Lung microvascular endothelial cell (primary cell): ENCODE measurements around the gene ZFP92. TPM values are rescaled to one million over a fixed set of nuclear protein-coding genes. Genes with fewer than 3 reads are reported as not detected.
"Not testable (repeated sequence)": the region's sequence is repeated elsewhere in the genome, so short reads cannot be mapped to it uniquely, and the experiment has no call there.

Source experiments
- DNase-seq, 2 donors: peaks; one replicate each; pipeline versions ENCODE4 v3.0.0 to v3.0.0-alpha.2; 2010; ENCODE audit warnings: low read depth in 2 of 2
- total RNA-seq: library from RNA; depleted of rRNA; stranded (reverse); fragments of >200 nt; gene quantifications from 2 replicates; pipeline ENCODE4 v1.2.1, GENCODE V29; 2014

The ZFP92 gene
- total RNA-seq, 1 donor from 2014 or later = 0.20 TPM

DNA sequence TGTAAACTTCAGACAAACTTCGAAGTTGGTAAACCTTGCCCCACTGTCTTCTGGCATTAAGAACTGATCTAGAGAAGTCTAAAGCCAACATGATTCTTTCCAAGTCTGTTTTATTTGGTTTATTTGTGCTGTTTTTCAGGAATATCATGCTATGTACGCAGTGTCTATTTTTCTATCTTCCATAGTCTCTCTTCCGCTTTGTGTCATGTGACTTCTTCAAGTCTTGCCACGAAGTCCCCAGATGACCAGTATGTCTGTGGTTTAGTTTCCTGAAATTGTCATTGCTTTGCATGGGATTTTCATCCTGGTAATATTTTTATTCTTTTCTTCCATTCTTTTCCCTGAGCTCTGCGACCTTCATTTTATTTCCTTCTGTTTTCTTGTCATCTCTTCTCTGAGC is 25.2 kb upstream of the ZFP92 start:
- no peak for DNase-seq

DNA sequence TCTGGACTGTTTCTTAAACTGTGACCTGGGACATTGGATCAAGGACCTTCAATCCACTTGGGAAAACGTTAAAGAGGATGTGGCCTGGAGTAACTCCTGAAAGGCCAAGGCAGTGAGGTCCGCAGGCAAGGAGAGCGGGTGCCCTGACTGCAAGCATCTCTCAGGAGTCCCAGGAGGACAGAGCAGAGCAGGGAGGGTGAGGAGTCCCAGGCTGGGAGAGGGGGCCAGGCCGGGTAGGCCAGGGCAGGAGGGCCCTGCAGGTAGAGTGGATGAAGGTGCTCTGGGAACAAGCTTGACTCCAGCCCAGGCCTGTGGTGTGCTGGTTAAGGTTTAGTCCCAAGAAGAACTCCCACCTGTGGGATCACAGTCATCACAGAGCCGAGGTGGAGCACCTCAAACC is 23.9 kb upstream of the ZFP92 start:
- DNase-seq = no peak

DNA sequence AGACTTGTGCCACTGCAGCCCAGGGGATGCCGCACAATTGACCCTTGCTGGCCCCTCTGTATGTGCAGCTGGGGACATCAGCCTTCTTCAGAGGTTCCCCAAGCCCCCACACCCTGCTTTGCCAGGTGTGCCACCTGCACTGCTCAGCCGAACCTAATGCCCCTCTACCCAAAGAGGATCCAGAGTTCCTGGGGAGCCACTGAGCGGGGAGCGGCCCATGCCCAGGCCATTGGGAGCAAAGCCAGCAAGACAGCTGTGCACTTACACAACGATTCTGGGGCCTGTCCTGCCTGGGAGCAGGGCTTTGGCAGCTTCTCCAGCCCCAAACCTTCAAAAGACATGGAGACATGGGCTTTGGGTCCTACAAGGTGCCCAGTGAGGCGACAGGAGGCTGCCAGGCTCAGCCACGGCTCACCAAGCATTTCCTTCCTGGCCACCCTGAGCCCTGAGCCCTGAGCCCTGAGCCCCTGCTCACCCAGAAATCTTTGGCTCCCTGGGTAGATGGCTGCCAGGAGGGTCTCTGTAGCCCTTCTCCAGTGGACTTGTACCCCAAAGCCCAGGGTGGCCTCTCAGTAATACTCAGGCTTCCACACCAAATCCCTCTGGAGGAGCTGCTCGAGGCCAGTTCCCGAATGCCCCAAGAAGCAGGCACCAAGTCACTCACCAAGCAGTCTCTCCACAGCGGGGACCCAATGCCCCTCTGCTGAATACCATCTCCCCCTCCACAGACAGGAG is 23.1 kb upstream of the ZFP92 start:
- DNase-seq = no peak

DNA sequence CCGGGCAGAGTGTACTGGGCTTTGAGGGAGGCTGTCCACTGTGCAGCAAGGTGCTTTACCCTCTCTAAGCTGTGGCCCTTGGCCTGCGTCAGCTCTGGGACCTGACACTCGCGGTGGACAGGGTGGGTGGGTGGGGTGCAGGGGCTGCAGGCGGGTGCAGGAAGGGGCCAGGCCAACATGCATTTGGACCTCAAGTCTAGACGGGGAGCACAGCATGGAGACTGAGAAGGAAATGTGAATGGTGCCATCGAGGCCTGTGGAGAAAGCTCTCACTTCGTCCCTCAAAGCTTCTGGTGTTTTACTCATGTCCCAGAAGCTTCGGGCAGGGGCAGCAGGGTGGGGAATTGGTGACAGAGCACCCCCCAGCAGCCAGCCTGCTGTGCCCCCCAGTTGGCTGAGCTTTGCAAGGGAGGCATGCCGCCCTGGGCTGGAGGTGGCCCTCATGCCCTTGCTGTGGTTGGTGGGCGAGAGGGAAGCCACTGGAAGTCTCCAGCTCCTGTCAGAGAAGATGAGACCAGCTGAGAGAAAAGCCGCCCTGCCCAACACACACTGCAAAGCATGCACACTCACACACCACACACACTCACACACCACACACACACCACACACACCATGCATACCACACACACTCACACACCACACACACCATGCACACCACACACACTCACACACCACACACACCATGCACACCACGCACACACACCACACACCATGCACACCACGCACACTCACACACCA is 22.4 kb upstream of the ZFP92 start:
- DNase-seq = no peak

DNA sequence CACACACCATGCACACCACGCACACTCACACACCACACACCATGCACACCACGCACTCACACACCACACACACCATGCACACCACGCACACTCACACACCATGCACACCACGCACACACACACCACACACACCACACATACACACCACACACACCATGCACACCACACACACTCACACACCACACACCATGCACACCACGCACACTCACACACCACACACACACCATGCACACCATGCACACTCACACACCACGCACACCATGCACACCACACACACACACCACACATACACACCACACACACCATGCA is 21.9 kb upstream of the ZFP92 start:
- not testable (repeated sequence) for DNase-seq

DNA sequence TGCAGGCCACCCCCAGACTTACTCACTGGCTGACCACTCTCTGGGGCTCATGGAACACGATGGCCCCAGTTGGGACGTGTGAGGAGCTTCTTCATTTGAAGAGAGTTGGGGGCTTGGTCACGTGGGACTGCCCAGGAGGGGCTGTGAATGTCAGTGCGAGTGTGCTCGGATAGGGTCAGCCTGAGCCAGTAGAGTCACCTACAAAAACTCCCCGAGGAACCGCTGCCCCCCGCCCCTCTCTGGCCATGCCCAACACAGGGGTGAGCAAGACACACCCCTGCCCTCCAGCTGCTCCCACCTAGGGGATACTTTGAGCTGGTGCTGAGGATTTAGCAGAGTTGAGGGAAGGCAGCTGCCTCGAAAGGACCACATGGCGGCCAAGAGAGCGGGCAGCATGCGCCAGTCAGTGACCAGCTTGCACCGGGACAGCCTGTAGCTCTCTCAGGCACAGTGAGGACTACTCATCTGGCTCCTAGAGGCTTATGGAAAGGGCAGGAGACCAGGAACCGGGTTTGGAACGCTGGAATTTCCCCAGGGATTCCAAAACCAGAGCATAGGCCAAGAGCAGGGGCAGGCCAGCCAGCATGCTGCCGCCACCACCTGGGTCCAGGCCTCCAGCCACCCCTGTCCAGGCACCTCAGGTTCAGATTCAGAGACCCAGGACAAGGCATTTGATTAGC is 18.5 kb upstream of the ZFP92 start:
- no peak for DNase-seq

DNA sequence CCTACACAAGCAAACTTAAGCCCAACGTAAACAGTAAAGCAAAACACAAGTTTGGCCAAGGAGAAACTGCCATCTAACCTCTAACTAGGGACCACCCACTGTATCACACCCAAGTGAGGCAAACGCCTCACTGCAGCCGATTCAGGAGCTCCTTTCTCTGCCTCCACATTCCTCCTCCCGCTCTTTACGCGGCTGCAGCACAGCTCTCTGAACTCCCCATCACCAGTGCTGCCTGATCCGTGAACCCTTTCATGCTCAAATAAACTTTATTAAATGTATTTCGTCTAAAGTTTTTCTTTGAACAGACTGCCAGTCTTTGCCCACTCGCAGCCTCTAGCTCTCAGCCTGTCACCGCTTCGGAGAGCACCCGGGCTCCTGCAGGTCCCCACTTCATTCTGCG is 16.7 kb upstream of the ZFP92 start:
- no peak for DNase-seq

DNA sequence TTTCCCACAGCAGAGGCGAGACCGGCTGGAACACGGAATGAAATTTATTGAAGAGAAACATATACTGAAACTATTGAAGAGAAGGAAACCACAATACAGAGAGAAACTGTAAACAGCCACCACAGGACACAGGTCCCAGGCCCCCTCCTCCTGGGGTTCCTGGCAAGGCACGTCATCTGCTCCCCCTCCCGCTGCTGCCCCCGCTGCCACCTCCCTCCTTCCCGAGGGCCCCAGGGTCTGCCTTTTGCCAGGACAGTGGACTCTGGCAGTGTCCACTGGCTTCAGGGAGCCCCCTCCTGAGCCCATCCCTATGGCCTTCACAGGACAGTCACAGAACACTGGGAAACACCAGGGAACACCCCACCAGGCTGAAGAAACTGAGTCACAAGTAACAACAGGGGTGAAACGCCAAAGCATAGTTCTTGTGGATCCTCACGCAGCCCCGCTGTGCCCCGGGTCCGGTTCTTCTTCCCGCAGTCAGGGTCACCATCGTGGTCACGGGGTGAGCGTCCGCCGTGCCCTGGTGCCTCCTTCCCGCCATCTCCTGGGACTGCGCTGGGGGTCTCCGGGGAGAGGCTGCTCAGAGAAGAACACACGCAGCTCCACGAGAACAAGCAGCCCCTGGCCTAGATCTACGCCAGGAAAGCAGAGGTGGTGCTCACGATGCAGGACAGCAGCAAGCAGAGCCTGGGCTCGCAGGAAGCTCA is 15.5 kb upstream of the ZFP92 start:
- no peak for DNase-seq

DNA sequence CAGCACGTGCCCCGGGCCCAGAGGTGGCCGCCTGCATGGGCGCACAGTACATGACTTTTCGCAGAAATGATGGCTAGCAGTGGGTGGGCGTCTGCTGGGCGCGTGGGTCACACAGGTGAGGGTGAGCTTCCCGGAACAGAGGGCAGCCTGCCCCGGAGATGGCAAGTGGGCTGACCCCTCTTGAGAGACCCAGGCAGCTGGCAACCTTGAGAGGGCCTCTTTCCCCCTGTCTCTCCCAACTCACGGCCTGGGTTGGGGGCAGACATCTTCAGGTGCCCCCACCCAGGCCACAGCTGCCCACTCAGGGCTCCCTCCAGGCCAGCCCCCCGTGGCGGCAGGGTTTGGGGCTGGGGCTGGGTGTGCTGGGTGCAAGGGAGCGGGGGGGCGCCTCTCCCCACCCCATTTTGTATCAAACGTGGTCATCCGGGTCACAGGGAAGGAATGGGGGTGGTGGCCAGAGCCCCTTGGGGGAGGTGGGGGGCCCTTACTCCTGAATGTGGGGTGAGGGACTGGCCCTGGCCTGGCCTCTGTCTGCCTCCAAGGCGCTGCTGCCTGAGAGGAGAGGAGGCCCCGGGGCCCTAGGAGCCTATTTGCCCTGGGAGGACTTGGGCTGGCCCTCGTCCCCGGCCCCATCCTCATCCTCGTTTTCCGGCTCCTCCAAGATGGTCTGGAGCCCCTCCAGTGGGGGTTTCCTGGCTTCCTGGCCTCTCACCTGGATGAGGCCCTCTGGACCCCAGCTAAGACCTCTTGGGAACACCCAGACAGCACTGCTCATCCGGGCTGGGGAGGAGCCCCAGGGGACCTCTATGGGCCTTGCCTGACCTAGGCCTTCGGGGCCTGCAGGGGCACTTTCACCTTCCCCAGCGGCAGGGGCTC is 14.7 kb upstream of the ZFP92 start:
- DNase-seq = no peak

DNA sequence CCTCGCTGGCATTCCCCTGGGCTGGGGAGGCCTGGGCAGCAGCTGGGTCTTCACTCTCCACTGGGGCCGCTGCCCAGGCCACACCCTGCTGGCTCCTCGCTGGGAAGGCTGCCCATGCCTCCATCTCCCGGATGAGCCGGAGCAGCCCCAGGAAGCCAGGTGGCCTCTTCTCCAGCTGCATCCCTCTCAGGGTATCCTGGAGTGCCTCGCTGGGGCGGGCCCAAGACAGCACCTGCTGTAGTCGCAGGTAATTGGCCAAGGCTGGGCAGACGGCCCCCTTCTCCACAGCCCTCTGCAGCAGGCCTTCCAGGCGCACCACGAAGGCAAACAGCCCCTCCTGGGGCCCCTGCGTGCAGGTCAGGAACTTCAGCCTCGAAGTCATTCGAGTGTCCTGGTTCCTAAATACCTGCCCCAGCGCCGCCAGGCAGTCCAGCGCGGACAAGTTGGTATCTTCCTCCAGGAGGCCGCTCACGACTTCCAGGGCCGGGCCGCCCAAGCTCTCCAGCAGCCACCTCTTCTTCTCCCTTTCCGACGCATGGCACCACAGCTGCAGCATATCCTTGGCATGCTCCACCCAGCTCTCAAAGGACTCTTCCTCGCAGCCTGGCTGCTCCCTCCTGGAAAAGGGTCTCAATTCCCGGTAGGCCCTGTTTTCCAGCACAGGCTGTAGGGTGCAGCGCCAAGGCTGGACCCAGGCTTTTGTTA is 13.9 kb upstream of the ZFP92 start:
- no peak for DNase-seq

DNA sequence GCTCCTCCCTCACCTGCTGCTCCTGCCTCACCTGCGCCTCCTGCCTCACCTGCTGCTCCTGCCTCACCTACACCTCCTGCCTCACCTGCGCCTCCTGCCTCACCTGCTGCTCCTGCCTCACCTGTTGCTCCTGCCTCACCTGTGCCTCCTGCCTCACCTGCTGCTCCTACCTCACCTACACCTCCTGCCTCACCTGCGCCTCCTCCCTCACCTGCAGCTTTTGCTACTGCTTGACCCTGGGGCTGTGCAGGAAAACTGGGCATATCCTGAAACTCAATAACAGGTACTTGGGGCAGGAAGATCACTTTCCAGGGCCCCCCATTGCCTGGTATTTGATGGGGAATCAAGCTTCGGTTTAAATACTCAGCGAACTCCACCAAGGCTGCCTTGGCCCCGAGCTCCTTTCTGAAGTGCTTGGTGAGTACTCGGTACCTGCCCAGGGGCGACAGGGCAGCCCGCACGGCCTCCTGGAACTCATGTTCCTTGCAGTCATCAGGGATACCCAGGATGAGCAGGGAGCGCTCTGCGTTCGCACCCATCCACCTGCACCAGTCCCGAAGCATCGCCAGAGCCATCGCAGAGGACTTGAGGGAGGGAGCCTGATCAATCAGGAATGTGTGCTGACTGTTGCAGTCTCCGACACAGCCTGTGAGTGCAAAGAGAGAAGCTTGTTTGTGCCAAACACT is 12.9 kb upstream of the ZFP92 start:
- DNase-seq = no peak

DNA sequence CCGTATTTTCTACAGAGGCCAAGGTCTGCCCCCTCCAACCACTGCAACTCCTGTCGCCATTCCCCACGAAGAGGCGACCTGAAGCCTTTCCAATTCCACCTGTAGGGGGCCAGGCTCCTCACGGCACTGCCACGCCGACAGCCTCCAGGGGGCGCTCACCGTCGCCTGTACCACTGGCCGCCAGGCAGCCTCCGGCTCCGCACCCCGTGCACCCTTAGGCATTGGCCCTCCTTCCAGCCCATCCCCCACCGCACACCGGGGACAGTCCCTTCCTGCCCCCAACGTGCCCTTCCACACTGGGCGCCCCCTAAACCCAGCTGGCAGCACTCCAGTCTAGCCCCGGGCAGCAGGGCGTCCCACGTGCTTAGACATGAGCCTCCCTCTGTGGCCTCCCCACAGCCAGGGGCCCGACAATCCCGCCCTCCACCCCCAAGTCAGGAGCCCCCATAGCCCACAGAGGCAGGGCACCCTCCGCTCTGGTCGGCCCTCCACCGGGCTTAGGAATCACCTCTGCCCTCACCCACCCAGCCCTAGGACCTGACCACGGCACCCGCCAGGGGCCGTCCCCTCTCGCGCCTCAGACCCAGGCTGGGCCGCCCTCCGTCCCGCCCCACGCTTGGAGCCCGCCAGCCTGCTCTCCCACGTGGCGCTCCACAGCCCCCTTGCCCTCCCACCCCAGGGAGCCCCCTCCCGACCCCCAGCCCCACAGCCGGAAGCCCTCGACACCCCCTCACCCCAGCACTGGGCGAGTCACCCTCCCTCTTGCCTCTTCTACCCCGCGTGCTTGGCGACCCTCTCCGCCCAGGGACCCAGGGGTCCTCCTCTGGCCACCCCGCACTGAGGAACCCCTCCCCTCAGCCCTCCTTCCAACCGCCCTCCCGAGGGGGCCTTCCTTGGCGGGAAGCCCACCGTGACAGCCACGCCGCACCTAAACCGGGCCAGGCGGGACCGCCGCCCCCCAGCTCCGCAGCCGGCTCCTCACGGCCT is 10.8 kb upstream of the ZFP92 start:
- peak; percentile 38 to 53 for DNase-seq

DNA sequence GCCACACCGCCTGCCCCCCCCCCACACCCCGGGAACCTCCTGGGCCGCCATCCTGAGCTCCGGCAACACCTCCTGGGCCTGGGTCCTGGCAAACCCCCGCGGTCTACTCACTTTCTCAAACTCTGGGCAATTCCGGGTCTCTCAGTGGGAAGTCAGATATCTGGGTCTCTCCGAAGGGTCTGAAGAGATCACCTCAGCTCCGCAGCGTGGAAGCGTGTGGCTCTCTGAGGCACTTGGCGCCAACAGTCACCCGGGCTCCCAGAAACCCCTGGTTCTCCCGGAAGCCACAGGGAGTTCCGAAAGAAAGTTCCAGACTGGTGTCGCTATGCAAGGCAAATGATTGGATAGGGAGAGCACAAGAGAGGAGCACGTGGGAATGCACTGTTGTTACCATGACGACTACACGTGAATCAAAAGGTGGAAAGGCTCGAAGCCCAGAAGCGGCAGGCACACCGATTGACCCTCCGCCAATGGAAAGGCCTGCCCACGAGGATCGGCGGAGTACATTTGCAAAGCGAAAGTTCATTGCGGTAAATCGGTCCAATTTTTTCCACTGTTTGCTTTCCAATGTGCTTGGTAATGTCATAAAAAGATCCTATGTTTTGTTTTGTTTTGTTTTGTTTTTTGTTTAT is 10.0 kb upstream of the ZFP92 start, which contains the start of gene PNMA6E:
Gene PNMA6E (minus strand): TSS at position 218 of the 632 bp plus-strand sequence. CDS start 2,501 bp downstream, outside the sequence.
- no peak for DNase-seq

DNA sequence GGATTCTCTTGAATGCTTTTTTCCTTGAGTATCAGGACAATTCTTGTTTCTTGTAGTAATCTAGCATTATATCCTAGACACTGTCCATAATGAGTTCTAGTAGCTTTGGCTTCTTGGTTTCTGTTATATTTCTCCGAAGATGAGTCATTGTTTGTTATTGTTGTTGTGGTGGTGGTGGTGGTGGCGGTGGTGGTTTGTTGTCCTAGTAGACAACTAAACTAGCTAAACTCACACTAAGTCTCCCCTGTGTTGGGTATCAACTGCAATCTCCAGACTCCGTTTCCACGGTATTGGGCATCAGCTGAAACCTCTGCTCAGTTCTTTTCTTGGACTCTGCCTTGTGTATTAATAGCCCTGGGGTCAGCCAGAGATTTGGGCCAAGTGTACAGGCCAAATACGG is 6.9 kb upstream of the ZFP92 start:
- not testable (repeated sequence) for DNase-seq

DNA sequence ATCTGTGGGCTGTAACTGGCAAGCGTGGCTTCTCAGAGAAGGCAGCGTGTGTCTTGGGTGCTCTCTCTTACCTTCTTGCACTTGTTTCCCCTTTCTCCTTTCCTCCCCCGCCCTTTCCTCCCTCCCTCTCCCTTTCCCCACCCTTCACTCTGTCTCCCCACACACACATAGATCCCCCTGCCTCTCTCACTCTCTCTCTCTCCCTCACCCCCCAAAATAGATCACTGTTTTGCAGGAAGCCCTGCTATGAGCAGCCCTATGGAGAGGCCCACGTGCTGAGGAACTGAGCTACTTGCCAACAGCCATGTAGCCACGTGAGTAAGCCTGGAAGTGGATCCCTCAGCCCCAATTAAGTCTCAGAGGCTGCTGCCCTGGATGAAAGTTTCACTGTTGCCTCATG is 5.8 kb upstream of the ZFP92 start:
- no peak for DNase-seq

DNA sequence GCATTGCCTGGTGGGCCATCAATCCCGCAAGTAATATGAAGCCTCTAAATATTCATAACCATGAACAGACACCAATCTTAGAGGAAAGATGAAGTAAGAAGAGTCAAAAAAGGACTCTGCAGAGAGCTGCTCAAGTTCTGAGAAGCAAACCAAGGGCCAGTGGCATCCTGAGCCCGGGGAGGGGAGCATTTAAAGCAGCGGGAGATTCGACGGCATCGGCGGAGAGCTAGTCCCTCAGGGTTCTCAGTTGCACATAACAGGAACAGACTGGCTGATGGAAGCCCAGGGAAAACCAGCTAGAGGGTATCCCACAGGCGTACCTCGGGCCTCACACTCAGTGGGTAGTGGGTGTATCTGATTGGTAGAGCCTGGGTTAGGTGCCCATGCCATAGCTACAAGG is 5.3 kb upstream of the ZFP92 start:
- no peak for DNase-seq

DNA sequence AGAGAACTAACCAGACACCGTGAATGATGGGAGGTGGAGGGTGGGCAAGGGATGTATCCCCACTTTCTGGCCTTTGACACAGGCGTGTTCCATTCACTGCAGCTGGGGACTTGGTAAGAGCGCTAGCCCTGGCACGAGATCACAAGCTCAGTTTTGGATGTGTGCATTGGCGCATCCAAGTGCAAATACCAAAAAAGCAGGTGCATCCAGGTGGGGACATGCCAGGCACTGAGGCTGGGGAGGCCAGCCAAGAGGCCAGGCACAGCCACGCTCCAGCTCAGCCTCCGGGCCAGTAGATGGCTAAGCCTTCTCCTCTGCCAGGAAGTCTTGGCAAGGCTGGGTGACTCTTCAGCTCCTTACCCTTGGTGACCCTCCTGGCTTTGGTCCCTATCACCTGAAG is 4.4 kb upstream of the ZFP92 start:
- DNase-seq = no peak

DNA sequence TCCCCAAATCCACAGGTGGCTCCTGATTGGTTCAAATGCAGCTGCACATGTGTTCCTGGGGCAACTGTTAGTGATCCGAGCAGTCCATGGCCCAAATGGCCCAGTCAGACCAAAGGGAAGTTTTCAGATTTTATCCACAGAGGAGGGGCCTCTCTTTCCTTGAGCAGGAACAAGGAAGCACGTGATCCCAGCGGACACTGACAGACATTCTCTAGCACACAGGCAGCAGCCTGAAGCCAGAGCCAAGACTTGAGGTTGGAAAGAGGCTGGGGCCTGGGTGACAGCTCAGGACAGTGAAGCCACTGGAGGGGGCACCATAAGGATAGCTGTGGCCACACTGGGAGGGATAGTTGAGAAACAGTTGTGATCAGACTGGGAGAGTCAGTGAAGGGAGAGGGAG is 3.5 kb upstream of the ZFP92 start:
- no peak for DNase-seq
